ENCODE results near the gene ELAC1.

GRCh38 chr18:50982086-50982801 is 14.4 kb downstream of the ELAC1 start:
- TF ChIP-seq, protein P1, sequence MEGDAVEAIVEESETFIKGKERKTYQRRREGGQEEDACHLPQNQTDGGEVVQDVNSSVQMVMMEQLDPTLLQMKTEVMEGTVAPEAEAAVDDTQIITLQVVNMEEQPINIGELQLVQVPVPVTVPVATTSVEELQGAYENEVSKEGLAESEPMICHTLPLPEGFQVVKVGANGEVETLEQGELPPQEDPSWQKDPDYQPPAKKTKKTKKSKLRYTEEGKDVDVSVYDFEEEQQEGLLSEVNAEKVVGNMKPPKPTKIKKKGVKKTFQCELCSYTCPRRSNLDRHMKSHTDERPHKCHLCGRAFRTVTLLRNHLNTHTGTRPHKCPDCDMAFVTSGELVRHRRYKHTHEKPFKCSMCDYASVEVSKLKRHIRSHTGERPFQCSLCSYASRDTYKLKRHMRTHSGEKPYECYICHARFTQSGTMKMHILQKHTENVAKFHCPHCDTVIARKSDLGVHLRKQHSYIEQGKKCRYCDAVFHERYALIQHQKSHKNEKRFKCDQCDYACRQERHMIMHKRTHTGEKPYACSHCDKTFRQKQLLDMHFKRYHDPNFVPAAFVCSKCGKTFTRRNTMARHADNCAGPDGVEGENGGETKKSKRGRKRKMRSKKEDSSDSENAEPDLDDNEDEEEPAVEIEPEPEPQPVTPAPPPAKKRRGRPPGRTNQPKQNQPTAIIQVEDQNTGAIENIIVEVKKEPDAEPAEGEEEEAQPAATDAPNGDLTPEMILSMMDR (IDR thresholded peaks at IDR 0.05), result no peak
- no peak for TF ChIP-seq EZH2phosphoT487 (IDR thresholded peaks at IDR 0.05)
